Sciatic nerve (tissue), 2 donors: ENCODE data around the gene GRM3. TPM values are rescaled to one million over a fixed set of nuclear protein-coding genes. Genes with fewer than 3 reads are reported as not detected.

Experiments used
- ATAC-seq: fragments of 200-7000 bp; cut with Tn5 transposase; one replicate; pipeline ENCODE4 v1.9.1; 2020; ENCODE audit warnings: mild to moderate bottlenecking, moderate library complexity
- DNase-seq: peaks from one replicate; pipeline ENCODE4 v3.0.0-alpha.2; 2020; ENCODE audit warnings: low spot score
- intact Hi-C: fragments of 100-400 bp; cut with DNase I; formaldehyde crosslinking; loops from one replicate; pipeline ENCODE4 v1.14.2; 2022
- total RNA-seq: library from RNA; stranded (reverse); fragmentation: NEBNext Ultra II Directional; extraction: Animal tissue kit (Norgen Biotek cat#: 25700); gene quantifications from one replicate; pipeline ENCODE4 v1.2.1, GENCODE V29; 2021
- donor health status: DM: no; HTN: no; CAD: no.
- donor health status: DM: no; HTN: no; CAD: no.

Gene GRM3
- total RNA-seq, 1 donor from 2014 or later, result not detected

DNA sequence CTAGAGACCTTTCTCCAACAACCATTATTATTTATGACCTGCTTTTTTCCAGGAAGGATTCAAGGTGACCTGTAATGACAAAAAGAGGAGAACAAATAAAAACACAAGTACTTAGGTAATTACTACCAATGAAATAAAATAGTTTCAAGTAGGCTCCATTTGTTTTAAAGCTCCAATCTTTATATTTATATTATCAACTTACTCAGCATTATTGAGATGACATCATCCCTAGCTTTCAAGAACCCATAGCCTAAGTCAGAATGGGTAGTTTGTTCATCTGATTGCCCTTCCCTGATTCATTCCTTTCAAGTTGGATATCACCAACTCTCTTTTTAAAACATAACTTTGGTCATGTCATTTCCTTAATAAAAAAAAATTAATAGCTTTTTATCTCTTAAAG is 131.5 kb downstream of the GRM3 start:
- DNase-seq, result no peak
- ATAC-seq, result no peak
- intact Hi-C loops, result no loop called here

DNA sequence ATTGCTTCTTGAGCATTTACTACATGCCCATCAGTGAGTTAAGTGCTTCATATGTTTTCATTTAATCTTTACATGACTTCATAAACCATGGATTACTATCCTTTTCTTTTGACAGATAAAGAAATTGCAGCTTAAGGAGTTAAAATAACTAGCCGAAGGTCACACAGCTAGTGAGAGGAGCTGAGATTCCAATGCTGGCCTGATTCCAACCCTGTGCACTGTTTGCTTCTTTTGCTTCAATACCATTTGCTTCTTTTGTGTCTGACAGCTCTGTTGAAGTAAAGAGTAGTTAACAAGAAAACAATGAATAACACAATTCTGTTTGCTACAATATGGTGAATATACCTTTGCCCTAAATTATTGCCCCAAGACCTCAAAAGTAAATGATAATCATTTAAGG is 132.4 kb downstream of the GRM3 start:
- intact Hi-C loops, result no loop called here
- no peak for DNase-seq
- no peak for ATAC-seq

DNA sequence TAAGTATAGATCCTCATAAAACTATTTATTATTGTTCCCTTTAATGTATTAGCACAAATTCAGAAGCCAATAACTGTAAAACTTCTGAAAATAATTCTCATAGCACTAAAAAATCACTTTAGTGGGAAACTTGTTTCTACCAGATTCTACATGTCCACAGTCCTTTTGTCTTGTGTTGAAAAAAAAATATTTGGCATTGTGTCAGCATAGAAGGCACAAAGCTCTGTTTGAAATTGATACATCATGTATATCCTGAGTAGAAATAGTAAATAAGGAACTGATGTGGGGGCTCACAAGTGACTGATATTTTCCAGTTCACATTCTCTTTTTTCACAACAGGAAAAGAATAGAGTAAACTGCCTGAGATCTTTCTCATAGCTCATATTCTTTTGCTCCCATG is 134.6 kb downstream of the GRM3 start:
- no peak for ATAC-seq
- intact Hi-C loops, result no loop called here
- no peak for DNase-seq

DNA sequence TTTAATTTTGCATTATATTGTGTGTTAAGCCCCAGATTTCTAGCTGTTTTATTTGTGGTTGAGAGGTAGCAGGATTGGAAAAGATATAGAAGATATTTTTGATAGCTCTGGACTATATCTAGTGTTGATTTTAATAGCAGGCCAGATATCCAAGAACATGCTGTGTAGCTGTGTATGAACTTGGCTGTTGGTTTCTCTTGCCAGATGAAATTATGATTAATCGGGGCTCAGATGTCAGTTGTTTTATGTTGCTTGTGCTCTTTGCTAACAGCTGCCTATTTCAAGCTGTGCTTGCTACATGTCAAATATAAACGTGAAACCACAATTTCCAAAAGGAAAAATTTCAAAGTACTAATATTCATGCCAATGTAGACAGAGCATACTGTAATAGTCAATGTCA is 141.1 kb downstream of the GRM3 start:
- no peak for DNase-seq
- no peak for ATAC-seq
- intact Hi-C loops, result no loop called here

DNA sequence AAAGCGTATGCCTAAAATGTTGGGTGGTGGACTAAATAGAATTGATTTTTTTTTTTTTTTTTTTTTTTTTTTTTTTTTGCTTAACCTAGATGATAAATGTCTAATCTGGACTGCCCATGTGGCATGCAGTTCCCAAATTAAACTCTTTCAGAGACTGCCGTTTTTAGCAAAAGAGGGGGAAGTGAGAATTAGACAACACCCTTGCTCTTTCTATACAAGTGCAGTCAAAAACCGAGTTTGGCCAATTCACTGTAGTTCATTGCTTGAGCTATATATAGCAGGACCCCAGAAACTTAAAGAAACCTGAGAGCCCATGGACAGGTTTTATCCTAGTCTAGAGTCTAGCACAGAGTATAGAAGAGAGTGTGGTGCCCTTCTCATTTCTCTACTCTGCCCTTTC is 141.9 kb downstream of the GRM3 start:
- ATAC-seq (no peak), DNase-seq (no peak)
- intact Hi-C loops, result no loop called here

DNA sequence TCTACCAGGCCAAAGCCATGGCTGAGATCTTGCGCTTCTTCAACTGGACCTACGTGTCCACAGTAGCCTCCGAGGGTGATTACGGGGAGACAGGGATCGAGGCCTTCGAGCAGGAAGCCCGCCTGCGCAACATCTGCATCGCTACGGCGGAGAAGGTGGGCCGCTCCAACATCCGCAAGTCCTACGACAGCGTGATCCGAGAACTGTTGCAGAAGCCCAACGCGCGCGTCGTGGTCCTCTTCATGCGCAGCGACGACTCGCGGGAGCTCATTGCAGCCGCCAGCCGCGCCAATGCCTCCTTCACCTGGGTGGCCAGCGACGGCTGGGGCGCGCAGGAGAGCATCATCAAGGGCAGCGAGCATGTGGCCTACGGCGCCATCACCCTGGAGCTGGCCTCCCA is 142.7 kb downstream of the GRM3 start:
- DNase-seq (no peak), ATAC-seq (no peak)
- intact Hi-C loops, result no loop called here

DNA sequence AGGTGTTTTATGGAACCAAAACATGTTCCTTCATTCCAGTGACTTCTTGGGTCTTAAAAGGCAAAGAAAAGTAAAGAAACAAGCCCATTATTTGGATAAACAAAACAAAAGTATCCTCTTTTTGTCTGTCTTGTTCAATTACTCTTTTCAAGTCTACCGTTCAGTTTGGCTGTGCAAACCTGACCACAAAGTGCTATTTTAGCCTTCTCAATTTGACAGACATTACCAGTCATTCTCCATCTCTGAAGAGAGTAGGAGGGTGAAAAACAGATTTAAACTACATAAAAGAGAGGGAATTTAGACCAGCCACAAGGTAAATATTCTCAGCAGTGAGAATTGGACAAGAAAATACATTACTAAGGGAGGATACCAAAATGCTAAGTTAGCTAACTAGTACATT is 145.2 kb downstream of the GRM3 start:
- no peak for DNase-seq
- intact Hi-C loops, result no loop called here
- ATAC-seq, result no peak

DNA sequence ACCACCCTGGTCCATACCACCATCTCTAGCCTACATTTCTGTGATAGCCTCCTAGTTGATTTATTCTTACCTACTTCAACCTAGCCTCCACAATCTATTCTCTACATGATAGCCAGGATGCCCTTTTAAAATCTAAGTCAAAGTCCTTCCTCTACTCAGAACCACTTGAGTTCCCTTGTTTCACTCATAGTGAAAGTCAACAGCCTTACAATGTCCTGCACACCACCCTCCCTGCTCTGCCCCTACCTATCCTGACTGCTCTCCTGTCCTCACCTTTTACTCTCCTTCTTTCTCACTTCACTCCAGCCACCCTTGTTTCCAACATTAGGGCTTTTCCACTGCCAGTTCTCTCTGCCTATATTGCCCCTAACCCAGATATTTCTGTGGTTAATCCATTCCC is 146.7 kb downstream of the GRM3 start:
- intact Hi-C loops, result no loop called here
- ATAC-seq (no peak), DNase-seq (no peak)

DNA sequence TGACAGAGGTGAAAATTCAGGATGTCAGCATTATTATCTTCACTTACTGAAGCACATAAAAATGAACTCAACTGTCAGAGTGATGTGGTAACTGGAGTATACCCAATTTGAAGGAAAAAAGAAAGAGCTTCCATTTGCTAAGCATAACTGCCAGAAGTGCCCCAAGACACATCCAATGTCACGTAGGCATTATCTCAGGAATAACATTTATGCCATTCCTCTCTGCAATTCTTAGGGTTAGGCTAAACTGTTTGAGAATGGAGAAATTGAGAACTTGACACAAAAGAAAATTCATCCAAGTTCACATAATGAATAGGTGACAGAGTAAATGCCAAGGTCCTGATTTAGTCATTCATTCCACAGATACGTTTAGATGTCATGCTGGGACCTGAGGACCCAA is 148.6 kb downstream of the GRM3 start:
- intact Hi-C loops, result no loop called here
- ATAC-seq (no peak), DNase-seq (no peak)

DNA sequence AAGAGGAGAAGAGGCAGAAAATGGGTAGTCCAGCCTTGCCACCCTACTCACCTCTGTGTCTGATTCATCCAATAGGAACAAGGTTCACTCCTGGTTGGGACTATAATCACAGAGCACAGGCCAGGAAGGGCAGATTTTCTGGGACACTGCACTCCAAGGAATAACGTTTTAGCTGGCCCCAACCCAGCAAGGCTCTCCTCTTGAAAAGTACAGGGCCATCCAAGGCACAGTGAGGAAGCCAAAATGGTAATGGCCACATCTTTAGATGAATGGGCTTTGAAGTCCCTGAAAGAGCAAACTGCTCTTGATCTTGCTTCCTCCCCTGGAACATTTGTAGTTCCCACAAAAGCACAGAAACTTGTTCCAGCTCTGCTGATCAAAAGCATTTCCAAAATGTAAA is 149.4 kb downstream of the GRM3 start:
- ATAC-seq, result no peak
- intact Hi-C loops, result no loop called here
- no peak for DNase-seq

DNA sequence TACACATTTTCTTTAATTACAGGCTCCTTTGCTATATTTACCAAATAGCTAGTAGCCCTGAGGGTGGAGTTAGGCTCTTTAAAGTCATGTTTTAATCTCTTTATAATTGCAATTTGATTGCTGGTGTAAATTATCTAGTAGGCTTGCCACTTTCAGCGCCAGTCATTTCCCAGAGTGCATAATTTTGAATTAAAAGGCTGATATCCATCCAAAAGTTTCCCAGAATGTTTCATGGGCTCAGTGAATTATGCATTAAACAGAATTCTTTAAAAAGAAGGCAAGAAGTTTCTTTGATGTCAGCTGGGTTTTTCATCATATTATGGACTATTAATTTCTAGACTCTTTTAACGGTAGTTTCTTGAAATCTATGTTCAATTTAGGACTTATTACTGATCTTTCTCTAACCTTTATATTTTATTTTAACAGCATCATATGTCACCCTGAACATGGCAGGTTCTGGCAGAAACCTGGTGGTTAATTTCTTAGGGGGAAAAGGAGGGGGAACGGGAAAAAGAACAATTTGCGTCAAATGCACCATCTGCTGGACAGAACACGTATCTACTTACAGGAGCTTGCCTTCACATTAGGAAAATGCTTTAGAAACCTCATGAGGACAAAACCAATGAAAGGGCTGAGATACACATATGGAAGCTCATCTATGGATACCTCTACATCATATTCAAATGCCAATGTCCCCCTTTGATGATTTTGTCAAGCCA is 171.1 kb downstream of the GRM3 start:
- ATAC-seq, result no peak
- no peak for DNase-seq
- intact Hi-C loops, result no loop called here

DNA sequence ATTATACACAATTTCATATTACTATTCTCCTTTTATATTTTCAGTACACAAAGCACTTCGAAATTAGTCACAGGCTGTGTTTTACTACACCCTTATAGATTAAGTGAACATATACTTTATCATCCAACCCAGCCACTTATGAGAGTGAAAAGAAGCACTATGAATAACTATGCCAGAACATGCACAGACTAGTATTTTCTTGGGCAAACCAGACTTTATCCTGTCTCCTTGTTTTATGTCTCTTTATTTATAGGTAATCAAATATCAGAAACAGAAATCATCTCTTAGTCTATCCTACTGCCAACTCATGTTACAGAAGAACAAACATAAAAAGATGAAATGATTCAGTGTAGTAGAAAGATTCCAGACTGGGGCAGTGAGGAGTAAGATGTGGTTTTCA is 171.8 kb downstream of the GRM3 start:
- intact Hi-C loops, result no loop called here
- ATAC-seq, result no peak
- no peak for DNase-seq

DNA sequence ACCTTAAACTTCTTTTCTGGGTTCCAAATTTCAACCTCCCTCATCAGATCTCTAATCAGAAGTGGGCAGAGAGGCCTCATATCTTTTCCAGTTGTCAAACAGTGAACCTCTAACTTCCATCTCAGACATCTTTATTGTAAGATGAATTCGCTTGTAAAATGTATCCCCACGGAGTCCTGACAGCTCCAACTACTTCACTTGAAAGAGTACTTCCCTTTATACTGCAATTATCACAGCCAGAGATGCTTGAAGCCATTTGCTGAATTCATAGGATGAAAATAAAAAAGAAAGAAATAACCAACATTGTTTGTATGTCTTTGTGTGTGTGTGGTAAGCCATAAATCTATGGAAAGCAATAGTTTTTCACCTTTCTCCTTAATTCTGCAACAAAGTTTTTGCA is 175.2 kb downstream of the GRM3 start:
- ATAC-seq, result no peak
- intact Hi-C loops, result no loop called here
- DNase-seq, result no peak

DNA sequence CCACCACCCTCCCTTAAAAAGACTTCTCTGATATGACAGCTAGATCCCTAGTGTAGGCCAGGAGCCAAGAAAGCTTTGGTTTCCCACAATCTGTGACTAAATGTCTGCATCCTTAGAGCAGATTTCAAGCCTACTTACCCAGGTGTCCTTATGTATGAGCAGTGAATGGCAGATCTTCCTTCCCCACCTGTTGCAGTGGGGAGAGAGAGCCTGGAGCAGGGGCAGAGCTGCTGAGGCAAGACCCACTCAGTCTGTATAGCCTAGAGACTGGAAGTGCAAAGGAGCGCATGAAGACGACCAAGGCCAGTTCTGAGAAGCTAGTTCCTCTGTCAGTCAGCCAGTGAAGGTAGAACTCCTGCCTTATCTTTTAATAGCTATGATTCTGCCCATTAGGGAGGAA is 180.1 kb downstream of the GRM3 start:
- intact Hi-C loops, result no loop called here
- ATAC-seq (no peak), DNase-seq (no peak)

DNA sequence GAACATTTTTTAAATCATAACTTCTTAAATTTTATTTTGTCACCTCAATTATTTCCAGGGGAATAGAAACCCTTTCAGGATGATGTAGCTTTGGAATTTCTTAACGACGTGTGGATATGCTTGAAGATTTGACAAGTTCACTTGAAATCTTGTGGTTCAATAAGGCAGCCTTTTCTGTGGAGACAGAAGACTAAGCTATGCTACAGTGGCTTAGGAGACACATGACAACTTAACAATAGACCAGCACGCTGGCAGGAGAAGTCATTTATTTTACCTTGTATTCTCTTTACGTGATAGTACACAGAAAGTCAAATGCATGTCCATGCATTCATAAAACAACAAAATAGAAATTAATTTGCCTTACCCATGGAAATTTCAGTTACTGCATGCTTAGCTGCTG is 181.6 kb downstream of the GRM3 start:
- intact Hi-C loops, result no loop called here
- no peak for ATAC-seq
- no peak for DNase-seq

DNA sequence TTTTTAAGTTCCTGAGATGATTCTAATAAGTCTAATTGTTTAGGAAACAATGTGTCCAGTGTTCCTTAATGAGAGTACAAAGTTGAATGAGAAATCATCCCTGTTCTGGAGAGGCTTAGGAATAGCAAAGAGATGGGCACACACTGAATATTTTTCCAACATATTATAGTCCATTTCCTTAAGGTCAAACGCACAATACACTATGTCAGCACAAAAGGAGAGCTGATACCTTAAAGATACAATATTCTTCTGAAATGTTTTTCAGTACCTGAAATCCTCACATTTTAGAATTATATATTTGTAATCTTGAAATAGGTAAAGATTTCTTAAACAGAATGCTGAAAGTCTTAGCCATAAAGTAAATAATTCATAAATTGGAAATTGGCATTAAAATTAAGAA is 183.2 kb downstream of the GRM3 start:
- DNase-seq (no peak), ATAC-seq (no peak)
- intact Hi-C loops, result no loop called here

DNA sequence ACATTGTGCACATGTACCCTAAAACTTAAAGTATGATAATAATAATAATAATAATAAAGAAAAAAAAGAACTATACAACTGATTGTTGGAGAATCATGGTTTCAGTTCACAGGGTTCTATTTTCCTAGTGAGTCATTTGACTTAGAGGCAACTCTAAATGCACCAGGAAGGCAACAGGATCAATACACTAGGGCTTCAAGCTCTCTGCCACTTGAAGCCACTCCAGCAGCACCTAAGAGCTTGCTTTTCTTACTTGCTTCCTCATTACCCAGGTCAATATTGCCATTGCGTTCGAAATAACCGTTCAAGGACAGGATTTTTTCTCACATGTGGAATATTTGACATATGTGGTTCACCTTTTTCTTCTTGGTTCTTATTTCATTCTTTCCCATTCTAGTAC is 189.7 kb downstream of the GRM3 start:
- ATAC-seq (no peak), DNase-seq (no peak)
- intact Hi-C loops, result no loop called here

DNA sequence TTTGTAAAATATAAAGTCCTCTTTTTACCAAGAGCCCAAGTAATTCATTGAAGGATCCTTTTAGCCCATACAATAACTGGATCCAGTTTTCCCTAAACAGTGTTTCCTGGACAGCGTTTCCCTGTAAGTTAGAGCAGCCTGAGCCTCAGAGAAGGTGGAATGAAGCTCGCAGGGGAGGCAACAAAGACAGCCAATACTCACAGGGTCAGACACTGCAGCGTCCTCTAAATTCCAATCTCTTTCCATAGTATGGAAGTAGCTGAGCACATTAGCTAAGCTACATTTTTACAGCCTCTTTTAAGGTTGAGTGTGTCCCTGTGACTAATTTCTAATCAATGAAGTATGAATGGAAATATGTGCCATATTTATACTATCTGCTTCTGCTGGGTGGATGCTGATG is 193.5 kb downstream of the GRM3 start:
- DNase-seq (no peak), ATAC-seq (no peak)
- intact Hi-C loops, result no loop called here

DNA sequence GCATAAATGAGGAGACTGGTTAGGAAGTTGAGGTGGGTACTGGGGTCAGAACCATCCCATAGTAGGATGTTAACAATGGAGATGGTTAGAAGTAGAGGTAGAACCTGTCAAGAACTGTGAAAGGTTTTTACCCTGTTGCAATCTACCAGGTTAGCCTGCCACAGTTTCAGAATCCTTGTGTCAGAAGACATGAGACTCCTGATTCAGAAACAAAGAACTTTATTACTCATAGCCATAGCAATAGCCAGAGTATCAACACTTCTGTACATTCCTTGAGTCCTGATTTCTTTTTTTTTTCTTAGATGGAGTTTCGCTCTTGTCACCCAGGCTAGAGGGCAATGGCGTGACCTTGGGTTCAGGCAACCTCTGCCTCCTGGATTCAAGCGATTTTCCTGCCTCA is 200.9 kb downstream of the GRM3 start:
- intact Hi-C loops, result no loop called here
- ATAC-seq (no peak), DNase-seq (no peak)

DNA sequence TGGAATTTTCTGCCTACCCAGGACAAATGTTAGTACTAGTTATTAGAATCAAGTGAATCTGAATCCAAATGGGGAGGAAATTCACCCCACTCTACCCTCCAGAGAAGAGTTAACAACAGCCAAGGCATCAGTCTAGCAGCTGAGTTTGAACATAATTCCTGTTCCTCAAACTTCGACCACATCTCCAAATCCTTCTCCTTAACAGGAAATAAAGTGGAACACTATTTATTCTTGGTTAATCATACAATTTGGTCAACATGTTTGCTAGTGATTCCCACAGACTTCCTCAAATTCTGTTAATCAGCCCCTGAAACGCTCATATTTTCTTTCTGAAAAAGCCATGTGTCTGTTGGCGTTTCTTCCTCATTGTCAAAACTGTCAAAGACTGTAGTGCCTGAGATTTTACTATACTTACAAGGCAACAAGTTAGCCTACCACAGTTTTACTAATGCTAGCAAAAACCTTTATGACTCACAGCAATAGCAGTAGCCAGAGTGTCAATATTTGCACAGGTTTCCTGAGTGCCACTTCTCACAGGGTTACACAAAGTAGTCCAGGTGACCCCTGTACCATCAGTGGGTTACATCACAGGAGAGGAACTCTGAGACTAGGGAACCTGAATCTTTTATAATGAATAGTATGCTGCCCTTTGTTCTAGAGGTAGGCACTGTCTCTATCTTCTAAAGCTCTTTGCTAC is 202.9 kb downstream of the GRM3 start:
- ATAC-seq (no peak), DNase-seq (no peak)
- intact Hi-C loops, result no loop called here

DNA sequence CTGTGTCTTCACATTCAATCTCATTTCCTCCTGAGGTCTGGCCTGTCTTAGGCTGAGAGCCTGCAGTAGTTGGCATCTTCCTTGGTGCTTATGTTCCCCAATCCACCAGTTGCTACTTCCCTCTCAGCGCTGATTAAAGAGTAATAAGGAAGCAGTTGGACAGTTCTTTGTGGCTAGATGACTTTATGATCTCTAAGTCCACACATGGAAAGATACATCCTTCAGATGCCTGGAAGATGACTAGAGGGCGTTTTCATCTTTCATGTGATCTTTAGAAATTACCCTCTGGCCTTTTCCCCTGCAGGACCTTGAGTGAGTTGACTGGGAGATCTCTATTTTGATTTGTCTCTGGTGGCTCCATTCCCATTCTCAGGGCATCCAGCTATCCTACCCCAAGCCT is 204.5 kb downstream of the GRM3 start:
- intact Hi-C loops, result no loop called here
- ATAC-seq (no peak), DNase-seq (no peak)
